Liver (tissue), 9 donors: ENCODE measurements around the gene EHD4. TPM values are rescaled to one million over a fixed set of nuclear protein-coding genes. Genes with fewer than 3 reads are reported as not detected.

Source experiments
- DNase-seq: peaks from one replicate; pipeline ENCODE4 v3.0.0-alpha.2; 2017; ENCODE audit warnings: low spot score
- H3K27ac ChIP-seq, 2 donors: one replicate each; pipeline ENCODE4 v1.7.0; 2013; ENCODE audit warnings: inconsistent platforms in 2 of 2, low read length in 2 of 2, control low read depth in 1 of 2, low read depth in 1 of 2, mild to moderate bottlenecking in 1 of 2
- H3K27me3 ChIP-seq, 4 donors: one replicate each; pipeline versions ENCODE4 v1.6.1 to v1.7.0; 2013; ENCODE audit warnings: low read length in 3 of 4, inconsistent platforms in 1 of 4, mild to moderate bottlenecking in 1 of 4, moderate library complexity in 1 of 4; ENCODE audit not compliant: control insufficient read depth in 4 of 4, insufficient read depth in 4 of 4
- H3K36me3 ChIP-seq, 4 donors: one replicate each; pipeline versions ENCODE4 v1.6.1 to v1.7.0; 2013; ENCODE audit warnings: low read length in 3 of 4, mild to moderate bottlenecking in 3 of 4, low read depth in 1 of 4, moderate library complexity in 1 of 4; ENCODE audit not compliant: control insufficient read depth in 4 of 4, insufficient read depth in 3 of 4
- H3K4me1 ChIP-seq, 4 donors: one replicate each; pipeline versions ENCODE4 v1.6.1 to v1.7.0; 2013; ENCODE audit warnings: low read length in 3 of 4, mild to moderate bottlenecking in 3 of 4, moderate library complexity in 1 of 4; ENCODE audit not compliant: control insufficient read depth in 4 of 4, insufficient read depth in 4 of 4
- H3K4me3 ChIP-seq, 3 donors: one replicate each; pipeline versions ENCODE4 v1.6.1 to v1.7.0; 2013; ENCODE audit warnings: low read length in 3 of 3, control low read depth in 1 of 3, low read depth in 1 of 3, mild to moderate bottlenecking in 1 of 3
- H3K9ac ChIP-seq, 2 donors: one replicate each; pipeline ENCODE4 v1.7.0; 2013; ENCODE audit warnings: low read length in 2 of 2, mild to moderate bottlenecking in 2 of 2, moderate library complexity in 2 of 2, control low read depth in 1 of 2, low read depth in 1 of 2
- H3K9me3 ChIP-seq, 4 donors: one replicate each; pipeline versions ENCODE4 v1.6.1 to v1.7.0; 2013; ENCODE audit warnings: low read length in 3 of 4; ENCODE audit not compliant: control insufficient read depth in 4 of 4
- EGR1 ChIP-seq, 2 donors: IDR thresholded peaks; 2 replicates each; pipeline ENCODE4 v1.6.1; 2016 to 2018; ENCODE audit warnings: antibody characterized with exemption in 2 of 2, low read depth in 2 of 2
- FOXA1 ChIP-seq: IDR thresholded peaks from 2 replicates; pipeline ENCODE4 v1.6.1; 2016; ENCODE audit warnings: antibody characterized with exemption
- GABPA ChIP-seq, 2 donors: IDR thresholded peaks in 1 of 2; conservative IDR thresholded peaks in 1 of 2; 2 replicates each; pipeline ENCODE4 v1.6.1; 2016; ENCODE audit warnings: antibody characterized with exemption in 2 of 2, mild to moderate bottlenecking in 1 of 2, moderate library complexity in 1 of 2
- HNF4A ChIP-seq, 2 donors: conservative IDR thresholded peaks; 2 replicates each; pipeline ENCODE4 v1.6.1; 2016; ENCODE audit warnings: antibody characterized with exemption in 2 of 2, mild to moderate bottlenecking in 2 of 2
- HNF4G ChIP-seq: IDR thresholded peaks from 2 replicates; pipeline ENCODE4 v1.6.1; 2016; ENCODE audit warnings: antibody characterized with exemption
- JUND ChIP-seq, 2 donors: IDR thresholded peaks; 2 replicates each; pipeline ENCODE4 v1.6.1; 2016; ENCODE audit warnings: antibody characterized with exemption in 2 of 2
- RAD21 ChIP-seq, 2 donors: IDR thresholded peaks; 2 replicates each; pipeline ENCODE4 v1.6.1; 2016; ENCODE audit warnings: antibody characterized with exemption in 2 of 2, mild to moderate bottlenecking in 2 of 2
- RXRA ChIP-seq, 2 donors: IDR thresholded peaks; 2 replicates each; pipeline ENCODE4 v1.6.1; 2017 to 2018; ENCODE audit warnings: antibody characterized with exemption in 2 of 2, mild to moderate bottlenecking in 1 of 2
- SP1 ChIP-seq: IDR thresholded peaks from 2 replicates; pipeline ENCODE4 v1.6.1; 2018; ENCODE audit warnings: antibody characterized with exemption, mild to moderate bottlenecking
- TAF1 ChIP-seq: conservative IDR thresholded peaks from 2 replicates; pipeline ENCODE4 v1.6.1; 2016; ENCODE audit warnings: antibody characterized with exemption, mild to moderate bottlenecking
- YY1 ChIP-seq: IDR thresholded peaks from 2 replicates; pipeline ENCODE4 v1.6.1; 2016; ENCODE audit warnings: antibody characterized with exemption, mild to moderate bottlenecking
- WGBS: extraction: QIAGEN DNeasy Blood & Tissue Kit; methylation state at CpG from one replicate; pipeline ENCODE4 v1.1.7; 2013; 5-methylcytosine and 5-hydroxymethylcytosine counted together
- polyA plus RNA-seq, 2 donors: library from polyadenylated mRNA; stranded (reverse) in 1 of 2; unstranded in 1 of 2; fragments of 200-250 nt in 1 of 2; fragments of >200 nt in 1 of 2; fragmentation: Nextera tagmentation in 1 of 2; extraction: Ambion mirVana in 1 of 2; gene quantifications; one replicate each; pipeline versions ENCODE4 v1.2.1 to v1.2.3, GENCODE V29; 2013 to 2015
- total RNA-seq, 2 donors: library from RNA; depleted of rRNA; stranded (reverse); fragments of >200 nt; gene quantifications; one replicate each; pipeline ENCODE4 v1.2.3, GENCODE V29; 2014
- TF ChIP-seq, protein P1 (sequence below): fragments of 150-350 bp; IDR thresholded peaks from 2 replicates; pipeline ENCODE4 v1.5.1; 2017; ENCODE audit warnings: improper control_type of control experiment, low read depth, low read length; ENCODE audit not compliant: missing input control
- TF ChIP-seq, protein P2 (sequence below): IDR thresholded peaks from 2 replicates; pipeline ENCODE4 v1.6.1; 2016; ENCODE audit warnings: antibody characterized with exemption
- TF ChIP-seq, protein P3 (sequence below): IDR thresholded peaks from 2 replicates; pipeline ENCODE4 v1.6.1; 2016; ENCODE audit warnings: antibody characterized with exemption
- TF ChIP-seq, protein P4 (sequence below): IDR thresholded peaks from 2 replicates; pipeline ENCODE4 v1.6.1; 2016; ENCODE audit warnings: antibody characterized with exemption
- TF ChIP-seq, protein P5 (sequence below): IDR thresholded peaks from 2 replicates; pipeline ENCODE4 v1.6.1; 2016; ENCODE audit warnings: antibody characterized with exemption, mild to moderate bottlenecking
- donor health status: healthy.
- donor health status: healthy.
- donor health status: healthy.
- donor health status: healthy.
- donor health status: healthy.

The EHD4 gene
- total and polyA plus RNA-seq, 4 donors: 3.3 to 10.0 (median 6.2) TPM

DNA sequence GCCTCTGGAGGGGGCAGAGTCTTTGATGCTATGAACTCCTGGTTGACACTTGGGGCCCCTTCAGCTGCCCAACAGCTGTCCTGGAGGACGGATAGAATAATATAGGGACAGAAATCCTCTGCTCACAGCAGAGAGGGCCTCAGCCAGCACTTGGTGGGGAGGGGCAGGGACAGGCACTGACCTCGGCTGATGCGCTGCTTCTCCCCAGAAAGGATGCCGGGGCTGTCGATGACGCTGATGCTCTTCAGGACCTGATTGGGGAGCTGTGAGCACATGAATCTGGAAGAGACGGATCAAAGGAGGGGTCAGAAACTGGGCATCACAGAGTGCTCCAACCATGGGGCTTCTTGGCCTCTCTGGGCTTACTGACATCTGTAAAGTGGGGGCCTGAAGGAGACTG, 29.5 kb downstream of the EHD4 start (continued):
- TF ChIP-seq, protein P1, sequence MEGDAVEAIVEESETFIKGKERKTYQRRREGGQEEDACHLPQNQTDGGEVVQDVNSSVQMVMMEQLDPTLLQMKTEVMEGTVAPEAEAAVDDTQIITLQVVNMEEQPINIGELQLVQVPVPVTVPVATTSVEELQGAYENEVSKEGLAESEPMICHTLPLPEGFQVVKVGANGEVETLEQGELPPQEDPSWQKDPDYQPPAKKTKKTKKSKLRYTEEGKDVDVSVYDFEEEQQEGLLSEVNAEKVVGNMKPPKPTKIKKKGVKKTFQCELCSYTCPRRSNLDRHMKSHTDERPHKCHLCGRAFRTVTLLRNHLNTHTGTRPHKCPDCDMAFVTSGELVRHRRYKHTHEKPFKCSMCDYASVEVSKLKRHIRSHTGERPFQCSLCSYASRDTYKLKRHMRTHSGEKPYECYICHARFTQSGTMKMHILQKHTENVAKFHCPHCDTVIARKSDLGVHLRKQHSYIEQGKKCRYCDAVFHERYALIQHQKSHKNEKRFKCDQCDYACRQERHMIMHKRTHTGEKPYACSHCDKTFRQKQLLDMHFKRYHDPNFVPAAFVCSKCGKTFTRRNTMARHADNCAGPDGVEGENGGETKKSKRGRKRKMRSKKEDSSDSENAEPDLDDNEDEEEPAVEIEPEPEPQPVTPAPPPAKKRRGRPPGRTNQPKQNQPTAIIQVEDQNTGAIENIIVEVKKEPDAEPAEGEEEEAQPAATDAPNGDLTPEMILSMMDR: no peak
- TF ChIP-seq HNF4A (conservative IDR thresholded peaks at IDR 0.05) (no peak), RXRA (IDR thresholded peaks at IDR 0.05) (no peak), HNF4G (no peak), GABPA (IDR thresholded peaks at IDR 0.05 in 1 of 2, conservative IDR thresholded peaks at IDR 0.05 in 1 of 2) (no peak), TAF1 (no peak), YY1 (no peak)
- TF ChIP-seq, protein P2, sequence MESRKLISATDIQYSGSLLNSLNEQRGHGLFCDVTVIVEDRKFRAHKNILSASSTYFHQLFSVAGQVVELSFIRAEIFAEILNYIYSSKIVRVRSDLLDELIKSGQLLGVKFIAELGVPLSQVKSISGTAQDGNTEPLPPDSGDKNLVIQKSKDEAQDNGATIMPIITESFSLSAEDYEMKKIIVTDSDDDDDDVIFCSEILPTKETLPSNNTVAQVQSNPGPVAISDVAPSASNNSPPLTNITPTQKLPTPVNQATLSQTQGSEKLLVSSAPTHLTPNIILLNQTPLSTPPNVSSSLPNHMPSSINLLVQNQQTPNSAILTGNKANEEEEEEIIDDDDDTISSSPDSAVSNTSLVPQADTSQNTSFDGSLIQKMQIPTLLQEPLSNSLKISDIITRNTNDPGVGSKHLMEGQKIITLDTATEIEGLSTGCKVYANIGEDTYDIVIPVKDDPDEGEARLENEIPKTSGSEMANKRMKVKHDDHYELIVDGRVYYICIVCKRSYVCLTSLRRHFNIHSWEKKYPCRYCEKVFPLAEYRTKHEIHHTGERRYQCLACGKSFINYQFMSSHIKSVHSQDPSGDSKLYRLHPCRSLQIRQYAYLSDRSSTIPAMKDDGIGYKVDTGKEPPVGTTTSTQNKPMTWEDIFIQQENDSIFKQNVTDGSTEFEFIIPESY: no peak
- TF ChIP-seq, protein P3, sequence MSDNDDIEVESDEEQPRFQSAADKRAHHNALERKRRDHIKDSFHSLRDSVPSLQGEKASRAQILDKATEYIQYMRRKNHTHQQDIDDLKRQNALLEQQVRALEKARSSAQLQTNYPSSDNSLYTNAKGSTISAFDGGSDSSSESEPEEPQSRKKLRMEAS: no peak

DNA sequence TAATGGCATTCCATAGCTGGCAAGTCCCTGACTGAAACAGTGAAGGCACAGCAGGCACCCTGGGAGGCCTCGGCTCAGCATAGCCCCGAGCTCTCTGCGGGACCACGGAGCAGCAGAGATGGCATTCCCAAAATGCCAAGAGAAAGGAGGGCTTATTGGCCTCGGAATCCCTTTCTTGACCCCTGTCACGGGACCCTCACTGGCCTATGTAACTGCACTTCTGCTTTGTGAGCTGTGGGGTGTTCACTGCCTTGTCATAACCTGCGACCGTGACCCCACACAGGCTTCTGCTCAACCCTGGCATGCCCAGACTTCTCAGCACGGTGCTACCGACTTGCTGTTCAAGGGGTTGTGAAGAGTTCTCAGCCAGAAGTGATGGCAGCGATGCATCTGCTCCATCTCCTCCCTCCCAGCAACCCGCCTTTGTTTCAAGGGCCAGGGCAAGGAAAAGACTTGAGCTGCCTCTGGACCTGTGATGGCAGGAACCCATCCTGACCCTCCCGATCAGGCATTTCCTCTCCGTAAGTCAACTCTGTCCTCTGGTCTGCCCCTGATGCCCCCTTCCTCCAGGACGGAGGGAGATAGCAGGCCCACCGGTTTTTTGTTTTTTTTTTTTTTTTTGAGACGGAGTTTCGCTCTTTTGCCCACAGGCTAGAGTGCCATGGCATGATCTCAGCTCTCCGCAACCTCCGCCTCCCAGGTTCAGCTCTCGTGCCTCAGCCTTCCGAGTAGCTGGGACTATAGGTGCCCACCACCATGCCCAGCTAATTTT, 30.5 kb downstream of the EHD4 start:
- Histone ChIP-seq H3K9ac (no peak overlapping the region), H3K9me3 (no peaks in the 10 kb centered on the region), H3K27ac (no peak overlapping the region), H3K36me3 (peaks cover 5 to 16% (median 8%) of the 10 kb centered on the region in 4 donors), H3K27me3 (no peaks in the 10 kb centered on the region), H3K4me3 (no peak overlapping the region), H3K4me1 (no peaks in the 10 kb centered on the region)
- no peak for TF ChIP-seq TAF1
- no peak for TF ChIP-seq HNF4A (conservative IDR thresholded peaks at IDR 0.05)
- no peak for TF ChIP-seq SP1
- TF ChIP-seq, protein P2: no peak
- TF ChIP-seq, protein P1: no peak
- no peak for TF ChIP-seq JUND (IDR thresholded peaks at IDR 0.05)
- no peak for TF ChIP-seq FOXA1
- no peak for TF ChIP-seq RAD21 (IDR thresholded peaks at IDR 0.05)
- TF ChIP-seq, protein P3: no peak
- TF ChIP-seq, protein P4, sequence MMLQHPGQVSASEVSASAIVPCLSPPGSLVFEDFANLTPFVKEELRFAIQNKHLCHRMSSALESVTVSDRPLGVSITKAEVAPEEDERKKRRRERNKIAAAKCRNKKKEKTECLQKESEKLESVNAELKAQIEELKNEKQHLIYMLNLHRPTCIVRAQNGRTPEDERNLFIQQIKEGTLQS: no peak
- no peak for TF ChIP-seq RXRA (IDR thresholded peaks at IDR 0.05)
- no peak for TF ChIP-seq EGR1 (IDR thresholded peaks at IDR 0.05; ENCODE audit: low read depth in 2 of 2)
- TF ChIP-seq, protein P5, sequence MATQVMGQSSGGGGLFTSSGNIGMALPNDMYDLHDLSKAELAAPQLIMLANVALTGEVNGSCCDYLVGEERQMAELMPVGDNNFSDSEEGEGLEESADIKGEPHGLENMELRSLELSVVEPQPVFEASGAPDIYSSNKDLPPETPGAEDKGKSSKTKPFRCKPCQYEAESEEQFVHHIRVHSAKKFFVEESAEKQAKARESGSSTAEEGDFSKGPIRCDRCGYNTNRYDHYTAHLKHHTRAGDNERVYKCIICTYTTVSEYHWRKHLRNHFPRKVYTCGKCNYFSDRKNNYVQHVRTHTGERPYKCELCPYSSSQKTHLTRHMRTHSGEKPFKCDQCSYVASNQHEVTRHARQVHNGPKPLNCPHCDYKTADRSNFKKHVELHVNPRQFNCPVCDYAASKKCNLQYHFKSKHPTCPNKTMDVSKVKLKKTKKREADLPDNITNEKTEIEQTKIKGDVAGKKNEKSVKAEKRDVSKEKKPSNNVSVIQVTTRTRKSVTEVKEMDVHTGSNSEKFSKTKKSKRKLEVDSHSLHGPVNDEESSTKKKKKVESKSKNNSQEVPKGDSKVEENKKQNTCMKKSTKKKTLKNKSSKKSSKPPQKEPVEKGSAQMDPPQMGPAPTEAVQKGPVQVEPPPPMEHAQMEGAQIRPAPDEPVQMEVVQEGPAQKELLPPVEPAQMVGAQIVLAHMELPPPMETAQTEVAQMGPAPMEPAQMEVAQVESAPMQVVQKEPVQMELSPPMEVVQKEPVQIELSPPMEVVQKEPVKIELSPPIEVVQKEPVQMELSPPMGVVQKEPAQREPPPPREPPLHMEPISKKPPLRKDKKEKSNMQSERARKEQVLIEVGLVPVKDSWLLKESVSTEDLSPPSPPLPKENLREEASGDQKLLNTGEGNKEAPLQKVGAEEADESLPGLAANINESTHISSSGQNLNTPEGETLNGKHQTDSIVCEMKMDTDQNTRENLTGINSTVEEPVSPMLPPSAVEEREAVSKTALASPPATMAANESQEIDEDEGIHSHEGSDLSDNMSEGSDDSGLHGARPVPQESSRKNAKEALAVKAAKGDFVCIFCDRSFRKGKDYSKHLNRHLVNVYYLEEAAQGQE: no peak
- TF ChIP-seq HNF4G: no peak
- no peak for TF ChIP-seq YY1
- no peak for TF ChIP-seq GABPA (IDR thresholded peaks at IDR 0.05 in 1 of 2, conservative IDR thresholded peaks at IDR 0.05 in 1 of 2)
- DNase-seq: no peak
- 93% methylated on average over 22 of the region's 22 CpGs for WGBS
